SK-N-SH treated with all-trans-retinoic acid at 6 μM for 48 hours (cell line): ENCODE measurements around the gene HMGA1.

Experiments used
- ATAC-seq: fragments of 200-7000 bp; cut with Tn5 transposase; 3 replicates; pipeline ENCODE4 v1.9.1; 2020; ENCODE audit warnings: mild to moderate bottlenecking, moderate library complexity
- ARNTL ChIP-seq: fragments of 450-650 bp; formaldehyde crosslinking; IDR thresholded peaks from 2 replicates; pipeline ENCODE4 v1.5.0; 2020; ENCODE audit warnings: low read depth, mild to moderate bottlenecking, moderate library complexity, borderline replicate concordance
- BACH2 ChIP-seq: fragments of 250-450 bp; sonication (Bioruptor Pico); IDR thresholded peaks from 2 replicates; pipeline ENCODE4 v1.9.0; 2021; ENCODE audit warnings: mild to moderate bottlenecking, borderline replicate concordance
- CSDC2 ChIP-seq: fragments of 250-450 bp; sonication (Bioruptor Pico); IDR thresholded peaks from 2 replicates; pipeline ENCODE4 v1.5.0; 2020; ENCODE audit warnings: mild to moderate bottlenecking, moderate library complexity
- ISL1 ChIP-seq: fragments of 250-450 bp; sonication (Bioruptor Pico); IDR thresholded peaks from 2 replicates; pipeline ENCODE4 v2.1.2; 2022; ENCODE audit warnings: mild to moderate bottlenecking, moderate library complexity
- OSR1 ChIP-seq: fragments of 250-450 bp; sonication (Bioruptor Pico); IDR thresholded peaks from 2 replicates; pipeline ENCODE4 v1.8.0; 2022; ENCODE audit warnings: moderate library complexity, mild to moderate bottlenecking, inconsistent platforms
- PPARA ChIP-seq: fragments of 250-450 bp; sonication (Bioruptor Pico); IDR thresholded peaks from 2 replicates; pipeline ENCODE4 v1.5.0; 2020; ENCODE audit warnings: mild to moderate bottlenecking, borderline replicate concordance
- RARB ChIP-seq: fragments of 250-450 bp; sonication (Bioruptor Pico); IDR thresholded peaks from 2 replicates; pipeline ENCODE4 v1.8.0; 2021; ENCODE audit warnings: mild to moderate bottlenecking, moderate library complexity
- SNAI2 ChIP-seq: fragments of 250-450 bp; sonication (Bioruptor Pico); IDR thresholded peaks from 2 replicates; pipeline ENCODE4 v1.5.0; 2020; ENCODE audit warnings: mild to moderate bottlenecking, moderate library complexity
- TCF4 ChIP-seq: fragments of 250-450 bp; sonication (Bioruptor Pico); IDR thresholded peaks from 2 replicates; pipeline ENCODE4 v1.8.0; 2021; ENCODE audit warnings: mild to moderate bottlenecking, moderate library complexity, borderline replicate concordance
- TOX ChIP-seq: fragments of 250-450 bp; sonication (Bioruptor Pico); IDR thresholded peaks from 2 replicates; pipeline ENCODE4 v1.8.0; 2021; ENCODE audit warnings: mild to moderate bottlenecking, moderate library complexity, borderline replicate concordance
- ZC3H10 ChIP-seq: fragments of 250-450 bp; sonication (Bioruptor Pico); IDR thresholded peaks from 2 replicates; pipeline ENCODE4 v1.5.1; 2021; ENCODE audit warnings: mild to moderate bottlenecking, moderate library complexity
- ZFP30 ChIP-seq: fragments of 450-650 bp; formaldehyde crosslinking; IDR thresholded peaks from 2 replicates; pipeline ENCODE4 v1.5.0; 2022; ENCODE audit warnings: mild to moderate bottlenecking, moderate library complexity
- ZNF565 ChIP-seq: fragments of 450-650 bp; formaldehyde crosslinking; conservative IDR thresholded peaks from 2 replicates; pipeline ENCODE4 v1.5.0; 2020; ENCODE audit warnings: low read depth, mild to moderate bottlenecking, moderate library complexity
- ZNF8 ChIP-seq: fragments of 450-650 bp; formaldehyde crosslinking; IDR thresholded peaks from 2 replicates; pipeline ENCODE4 v1.5.0; 2020; ENCODE audit warnings: mild to moderate bottlenecking, moderate library complexity
- TF ChIP-seq, protein P1 (sequence below): fragments of 250-450 bp; sonication (Bioruptor Pico); IDR thresholded peaks from 2 replicates; pipeline ENCODE4 v1.5.1; 2020; ENCODE audit warnings: low read depth, mild to moderate bottlenecking, moderate library complexity
- TF ChIP-seq, protein P2 (sequence below): fragments of 250-450 bp; sonication (Bioruptor Pico); IDR thresholded peaks from 2 replicates; pipeline ENCODE4 v1.8.0; 2021; ENCODE audit warnings: low read depth, mild to moderate bottlenecking, moderate library complexity, borderline replicate concordance
- TF ChIP-seq, protein P3 (sequence below): fragments of 250-450 bp; sonication (Bioruptor Pico); IDR thresholded peaks from 2 replicates; pipeline ENCODE4 v1.5.0; 2020; ENCODE audit warnings: mild to moderate bottlenecking, moderate library complexity
- TF ChIP-seq, protein P4 (sequence below): fragments of 250-450 bp; sonication (Bioruptor Pico); IDR thresholded peaks from 2 replicates; pipeline ENCODE4 v1.5.1; 2021; ENCODE audit warnings: mild to moderate bottlenecking, moderate library complexity
- TF ChIP-seq, protein P5 (sequence below): fragments of 250-450 bp; sonication (Bioruptor Pico); IDR thresholded peaks from 2 replicates; pipeline ENCODE4 v1.8.0; 2020; ENCODE audit warnings: mild to moderate bottlenecking, moderate library complexity, borderline replicate concordance

Gene HMGA1

DNA sequence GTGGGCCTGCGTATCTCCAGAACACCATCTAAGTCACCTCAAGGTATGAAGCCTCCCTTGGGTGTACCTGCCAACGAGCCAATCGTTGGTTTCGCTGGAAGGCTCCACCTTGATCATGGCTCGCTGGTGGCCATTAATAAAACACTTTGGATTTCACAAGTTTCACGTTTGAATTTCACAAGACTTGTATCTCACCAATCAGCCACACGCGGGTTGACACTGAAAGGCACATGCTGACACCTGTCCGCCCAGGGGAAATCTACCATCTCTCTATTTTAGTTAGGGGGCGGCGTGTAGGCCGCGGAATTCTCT is 586 bp upstream of the HMGA1 start:
- no peak for ATAC-seq
- no peak for TF ChIP-seq PPARA (CRISPR knock-in tag)
- TF ChIP-seq TOX = no peak
- TF ChIP-seq, protein P1, sequence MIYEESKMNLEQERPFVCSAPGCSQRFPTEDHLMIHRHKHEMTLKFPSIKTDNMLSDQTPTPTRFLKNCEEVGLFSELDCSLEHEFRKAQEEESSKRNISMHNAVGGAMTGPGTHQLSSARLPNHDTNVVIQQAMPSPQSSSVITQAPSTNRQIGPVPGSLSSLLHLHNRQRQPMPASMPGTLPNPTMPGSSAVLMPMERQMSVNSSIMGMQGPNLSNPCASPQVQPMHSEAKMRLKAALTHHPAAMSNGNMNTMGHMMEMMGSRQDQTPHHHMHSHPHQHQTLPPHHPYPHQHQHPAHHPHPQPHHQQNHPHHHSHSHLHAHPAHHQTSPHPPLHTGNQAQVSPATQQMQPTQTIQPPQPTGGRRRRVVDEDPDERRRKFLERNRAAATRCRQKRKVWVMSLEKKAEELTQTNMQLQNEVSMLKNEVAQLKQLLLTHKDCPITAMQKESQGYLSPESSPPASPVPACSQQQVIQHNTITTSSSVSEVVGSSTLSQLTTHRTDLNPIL (CRISPR knock-in tag) = no peak
- TF ChIP-seq TCF4 (CRISPR knock-in tag) = no peak
- no peak for TF ChIP-seq ZNF565 (CRISPR knock-in tag)
- TF ChIP-seq ISL1 (CRISPR knock-in tag) = no peak
- TF ChIP-seq ZC3H10 = no peak
- TF ChIP-seq BACH2 = no peak
- TF ChIP-seq ZNF8 = no peak
- TF ChIP-seq, protein P2, sequence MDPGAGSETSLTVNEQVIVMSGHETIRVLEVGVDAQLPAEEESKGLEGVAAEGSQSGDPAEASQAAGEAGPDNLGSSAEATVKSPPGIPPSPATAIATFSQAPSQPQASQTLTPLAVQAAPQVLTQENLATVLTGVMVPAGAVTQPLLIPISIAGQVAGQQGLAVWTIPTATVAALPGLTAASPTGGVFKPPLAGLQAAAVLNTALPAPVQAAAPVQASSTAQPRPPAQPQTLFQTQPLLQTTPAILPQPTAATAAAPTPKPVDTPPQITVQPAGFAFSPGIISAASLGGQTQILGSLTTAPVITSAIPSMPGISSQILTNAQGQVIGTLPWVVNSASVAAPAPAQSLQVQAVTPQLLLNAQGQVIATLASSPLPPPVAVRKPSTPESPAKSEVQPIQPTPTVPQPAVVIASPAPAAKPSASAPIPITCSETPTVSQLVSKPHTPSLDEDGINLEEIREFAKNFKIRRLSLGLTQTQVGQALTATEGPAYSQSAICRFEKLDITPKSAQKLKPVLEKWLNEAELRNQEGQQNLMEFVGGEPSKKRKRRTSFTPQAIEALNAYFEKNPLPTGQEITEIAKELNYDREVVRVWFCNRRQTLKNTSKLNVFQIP (CRISPR knock-in tag) = no peak
- TF ChIP-seq, protein P3, sequence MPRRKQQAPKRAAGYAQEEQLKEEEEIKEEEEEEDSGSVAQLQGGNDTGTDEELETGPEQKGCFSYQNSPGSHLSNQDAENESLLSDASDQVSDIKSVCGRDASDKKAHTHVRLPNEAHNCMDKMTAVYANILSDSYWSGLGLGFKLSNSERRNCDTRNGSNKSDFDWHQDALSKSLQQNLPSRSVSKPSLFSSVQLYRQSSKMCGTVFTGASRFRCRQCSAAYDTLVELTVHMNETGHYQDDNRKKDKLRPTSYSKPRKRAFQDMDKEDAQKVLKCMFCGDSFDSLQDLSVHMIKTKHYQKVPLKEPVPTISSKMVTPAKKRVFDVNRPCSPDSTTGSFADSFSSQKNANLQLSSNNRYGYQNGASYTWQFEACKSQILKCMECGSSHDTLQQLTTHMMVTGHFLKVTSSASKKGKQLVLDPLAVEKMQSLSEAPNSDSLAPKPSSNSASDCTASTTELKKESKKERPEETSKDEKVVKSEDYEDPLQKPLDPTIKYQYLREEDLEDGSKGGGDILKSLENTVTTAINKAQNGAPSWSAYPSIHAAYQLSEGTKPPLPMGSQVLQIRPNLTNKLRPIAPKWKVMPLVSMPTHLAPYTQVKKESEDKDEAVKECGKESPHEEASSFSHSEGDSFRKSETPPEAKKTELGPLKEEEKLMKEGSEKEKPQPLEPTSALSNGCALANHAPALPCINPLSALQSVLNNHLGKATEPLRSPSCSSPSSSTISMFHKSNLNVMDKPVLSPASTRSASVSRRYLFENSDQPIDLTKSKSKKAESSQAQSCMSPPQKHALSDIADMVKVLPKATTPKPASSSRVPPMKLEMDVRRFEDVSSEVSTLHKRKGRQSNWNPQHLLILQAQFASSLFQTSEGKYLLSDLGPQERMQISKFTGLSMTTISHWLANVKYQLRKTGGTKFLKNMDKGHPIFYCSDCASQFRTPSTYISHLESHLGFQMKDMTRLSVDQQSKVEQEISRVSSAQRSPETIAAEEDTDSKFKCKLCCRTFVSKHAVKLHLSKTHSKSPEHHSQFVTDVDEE (CRISPR knock-in tag) = no peak
- no peak for TF ChIP-seq RARB (CRISPR knock-in tag)
- TF ChIP-seq, protein P4, sequence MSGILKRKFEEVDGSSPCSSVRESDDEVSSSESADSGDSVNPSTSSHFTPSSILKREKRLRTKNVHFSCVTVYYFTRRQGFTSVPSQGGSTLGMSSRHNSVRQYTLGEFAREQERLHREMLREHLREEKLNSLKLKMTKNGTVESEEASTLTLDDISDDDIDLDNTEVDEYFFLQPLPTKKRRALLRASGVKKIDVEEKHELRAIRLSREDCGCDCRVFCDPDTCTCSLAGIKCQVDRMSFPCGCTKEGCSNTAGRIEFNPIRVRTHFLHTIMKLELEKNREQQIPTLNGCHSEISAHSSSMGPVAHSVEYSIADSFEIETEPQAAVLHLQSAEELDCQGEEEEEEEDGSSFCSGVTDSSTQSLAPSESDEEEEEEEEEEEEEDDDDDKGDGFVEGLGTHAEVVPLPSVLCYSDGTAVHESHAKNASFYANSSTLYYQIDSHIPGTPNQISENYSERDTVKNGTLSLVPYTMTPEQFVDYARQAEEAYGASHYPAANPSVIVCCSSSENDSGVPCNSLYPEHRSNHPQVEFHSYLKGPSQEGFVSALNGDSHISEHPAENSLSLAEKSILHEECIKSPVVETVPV (CRISPR knock-in tag) = no peak
- no peak for TF ChIP-seq SNAI2 (CRISPR knock-in tag)
- TF ChIP-seq ARNTL (CRISPR knock-in tag) = no peak
- TF ChIP-seq CSDC2 (CRISPR knock-in tag) = no peak
- TF ChIP-seq, protein P5, sequence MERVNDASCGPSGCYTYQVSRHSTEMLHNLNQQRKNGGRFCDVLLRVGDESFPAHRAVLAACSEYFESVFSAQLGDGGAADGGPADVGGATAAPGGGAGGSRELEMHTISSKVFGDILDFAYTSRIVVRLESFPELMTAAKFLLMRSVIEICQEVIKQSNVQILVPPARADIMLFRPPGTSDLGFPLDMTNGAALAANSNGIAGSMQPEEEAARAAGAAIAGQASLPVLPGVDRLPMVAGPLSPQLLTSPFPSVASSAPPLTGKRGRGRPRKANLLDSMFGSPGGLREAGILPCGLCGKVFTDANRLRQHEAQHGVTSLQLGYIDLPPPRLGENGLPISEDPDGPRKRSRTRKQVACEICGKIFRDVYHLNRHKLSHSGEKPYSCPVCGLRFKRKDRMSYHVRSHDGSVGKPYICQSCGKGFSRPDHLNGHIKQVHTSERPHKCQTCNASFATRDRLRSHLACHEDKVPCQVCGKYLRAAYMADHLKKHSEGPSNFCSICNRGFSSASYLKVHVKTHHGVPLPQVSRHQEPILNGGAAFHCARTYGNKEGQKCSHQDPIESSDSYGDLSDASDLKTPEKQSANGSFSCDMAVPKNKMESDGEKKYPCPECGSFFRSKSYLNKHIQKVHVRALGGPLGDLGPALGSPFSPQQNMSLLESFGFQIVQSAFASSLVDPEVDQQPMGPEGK (CRISPR knock-in tag) = no peak
- no peak for TF ChIP-seq OSR1 (CRISPR knock-in tag)
- TF ChIP-seq, all 23 proteins: peak for 0

DNA sequence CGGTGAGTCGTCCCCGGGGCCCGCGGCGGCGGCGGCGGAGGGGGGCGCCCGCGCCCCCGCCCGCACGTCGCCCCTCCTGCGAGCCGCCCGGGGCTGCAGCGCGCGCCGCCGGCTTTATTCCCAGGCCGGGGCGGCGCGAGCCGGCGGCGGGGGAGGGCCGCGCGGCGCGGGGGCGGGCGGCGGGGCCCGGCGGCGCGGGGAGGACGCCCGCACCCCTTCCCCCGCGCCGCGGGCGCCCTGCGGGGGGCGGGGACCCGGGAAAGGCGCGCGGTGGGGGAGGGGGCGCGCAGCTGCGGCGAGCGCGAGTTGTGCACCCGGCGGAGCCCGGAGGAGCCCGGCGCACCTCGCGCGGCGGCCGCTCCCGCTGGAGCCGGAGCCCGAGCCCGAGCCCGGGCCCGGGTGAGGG is 646 bp downstream of the HMGA1 start:
- TF ChIP-seq ARNTL (CRISPR knock-in tag) (no peak), ZC3H10 (no peak), ISL1 (CRISPR knock-in tag) (no peak), SNAI2 (CRISPR knock-in tag) (no peak), ZFP30 (CRISPR knock-in tag) (no peak)
- TF ChIP-seq, protein P3 (CRISPR knock-in tag) = no peak
- 0 out of 3 replicates have a peak, but pooled peaks have one; percentile 18 for ATAC-seq
